Bronchial epithelial cell (primary cell): ENCODE data around the gene AGAP1. TPM values are rescaled to one million over a fixed set of nuclear protein-coding genes. Genes with fewer than 3 reads are reported as not detected.

Source experiments
- DNase-seq: peaks from one replicate; pipeline ENCODE4 v3.0.0-alpha.2; 2010; ENCODE audit warnings: low read depth
- FAIRE-seq: peaks from 2 replicates; lab custom pipeline; 2011; peaks lifted over from hg19 to GRCh38; lab: Jason Lieb, UNC
- H3K27me3 ChIP-seq: 2 replicates; pipeline ENCODE4 v1.5.1; 2011; ENCODE audit warnings: low read length; ENCODE audit not compliant: control insufficient read depth, insufficient read depth
- H3K36me3 ChIP-seq: 2 replicates; pipeline ENCODE4 v1.5.1; 2011; ENCODE audit warnings: low read length; ENCODE audit not compliant: control insufficient read depth, insufficient read depth
- H3K4me3 ChIP-seq: 2 replicates; pipeline ENCODE4 v1.5.1; 2011; ENCODE audit warnings: mild to moderate bottlenecking, low read depth, low read length, control low read depth
- CTCF ChIP-seq: IDR thresholded peaks from 2 replicates; pipeline ENCODE4 v1.5.1; 2011; ENCODE audit warnings: mild to moderate bottlenecking, moderate library complexity, low read length, control low read depth, inconsistent platforms; ENCODE audit not compliant: insufficient read depth, severe bottlenecking
- total RNA-seq: library from RNA; depleted of rRNA; stranded (reverse); fragments of >200 nt; gene quantifications from 2 replicates; pipeline ENCODE4 v1.2.1, GENCODE V29; 2014

AGAP1 gene
- total RNA-seq, 1 donor from 2014 or later, result 22.4 TPM

GRCh38 chr2:235596272-235596671 lies 102.4 kb downstream of the AGAP1 start:
- Histone ChIP-seq H3K27me3 (no peaks in the 10 kb centered on the region), H3K4me3 (no peak overlapping the region), H3K36me3 (peaks cover 2% of the 10 kb centered on the region)
- no peak for FAIRE-seq
- DNase-seq, result no peak
- TF ChIP-seq CTCF, result no peak

- DNase-seq (no peak), FAIRE-seq (no peak)
- H3K4me3 ChIP-seq, result no peak overlapping the region
- TF ChIP-seq CTCF, result no peak
- no peaks in the 10 kb centered on the region for H3K27me3 ChIP-seq
- peaks cover 2% of the 10 kb centered on the region for H3K36me3 ChIP-seq
Observed at GRCh38 chr2:235597081-235597615, 103.3 kb downstream of the AGAP1 start.

- Histone ChIP-seq H3K4me3 (no peak overlapping the region), H3K27me3 (no peaks in the 10 kb centered on the region), H3K36me3 (peaks cover 2% of the 10 kb centered on the region)
- TF ChIP-seq CTCF, result no peak
- DNase-seq (no peak), FAIRE-seq (no peak)
Observed at GRCh38 chr2:235598026-235598425, 104.2 kb downstream of the AGAP1 start.

GRCh38 chr2:235598532-235599531 lies 105.0 kb downstream of the AGAP1 start:
- FAIRE-seq (no peak), DNase-seq (no peak)
- Histone ChIP-seq H3K27me3 (no peaks in the 10 kb centered on the region), H3K4me3 (no peak overlapping the region), H3K36me3 (peaks cover 2% of the 10 kb centered on the region)
- TF ChIP-seq CTCF, result no peak

- FAIRE-seq, result no peak
- H3K4me3 ChIP-seq, result no peak overlapping the region
- no peak for TF ChIP-seq CTCF
- no peaks in the 10 kb centered on the region for H3K27me3 ChIP-seq
- DNase-seq, result no peak
- H3K36me3 ChIP-seq, result peaks cover 2% of the 10 kb centered on the region
Observed at GRCh38 chr2:235599596-235600338, 105.9 kb downstream of the AGAP1 start.
